Breast epithelium (tissue), 4 donors: Measurements from ENCODE around the gene AP3M1. TPM values are rescaled to one million over a fixed set of nuclear protein-coding genes. Genes with fewer than 3 reads are reported as not detected.
A peak's percentile ranks its signal among the peaks of the same experiment; 100 is the strongest.

Source experiments
- DNase-seq, 2 donors: peaks; one replicate each; pipeline ENCODE4 v3.0.0-alpha.2; 2019; ENCODE audit warnings: low spot score in 2 of 2
- H3K27ac ChIP-seq, 2 donors: fragments of 200-600 bp; sonication (generic) in 1 of 2; one replicate each; pipeline ENCODE4 v1.5.1; 2016 to 2019; ENCODE audit warnings: mild to moderate bottlenecking in 1 of 2
- H3K27me3 ChIP-seq, 2 donors: fragments of 200-600 bp; sonication (generic) in 1 of 2; one replicate each; pipeline versions ENCODE4 v1.5.1 to v1.6.0; 2017 to 2019; ENCODE audit warnings: control low read depth in 1 of 2, mild to moderate bottlenecking in 1 of 2
- H3K36me3 ChIP-seq: fragments of 200-600 bp; one replicate; pipeline ENCODE4 v1.5.1; 2019
- H3K4me1 ChIP-seq, 2 donors: fragments of 200-600 bp; sonication (generic); one replicate each; pipeline ENCODE4 v1.5.1; 2016 to 2019; ENCODE audit warnings: control low read depth in 1 of 2
- H3K4me3 ChIP-seq, 3 donors: fragments of 200-600 bp; sonication (generic); 1 replicate in 2 of 3; 2 replicates in 1 of 3; pipeline ENCODE4 v1.5.1; 2016 to 2019; ENCODE audit warnings: mild to moderate bottlenecking in 3 of 3, moderate library complexity in 2 of 3
- H3K9me3 ChIP-seq, 2 donors: fragments of 200-600 bp; sonication (generic) in 1 of 2; one replicate each; pipeline ENCODE4 v1.5.1; 2016 to 2019; ENCODE audit warnings: control low read depth in 1 of 2
- CTCF ChIP-seq, 3 donors: fragments of 450-650 bp; IDR thresholded peaks; one replicate each; pipeline ENCODE4 v1.5.1; 2016 to 2017; ENCODE audit warnings: antibody characterized with exemption in 3 of 3, mild to moderate bottlenecking in 3 of 3, moderate library complexity in 3 of 3
- POLR2A ChIP-seq: fragments of 450-650 bp; IDR thresholded peaks from one replicate; pipeline ENCODE4 v1.6.1; 2016; ENCODE audit warnings: antibody characterized with exemption, mild to moderate bottlenecking, moderate library complexity
- POLR2AphosphoS5 ChIP-seq, 3 donors: sonication (generic); formaldehyde crosslinking; IDR thresholded peaks; one replicate each; pipeline ENCODE4 v1.6.1; 2017; ENCODE audit warnings: antibody characterized with exemption in 3 of 3
- intact Hi-C: fragments of 100-400 bp; cut with DNase I; formaldehyde crosslinking; loops from one replicate; pipeline ENCODE4 v1.15.1; 2023; ENCODE audit warnings: low total_unique reads
- total RNA-seq, 3 donors: library from RNA; depleted of rRNA; stranded (reverse); fragments of >200 nt; gene quantifications; one replicate each; pipeline ENCODE4 v1.1.0, GENCODE V29; 2016

Gene AP3M1
- total RNA-seq, 3 donors from 2014 or later = 22.3 to 38.1 (median 23.2) TPM

DNA sequence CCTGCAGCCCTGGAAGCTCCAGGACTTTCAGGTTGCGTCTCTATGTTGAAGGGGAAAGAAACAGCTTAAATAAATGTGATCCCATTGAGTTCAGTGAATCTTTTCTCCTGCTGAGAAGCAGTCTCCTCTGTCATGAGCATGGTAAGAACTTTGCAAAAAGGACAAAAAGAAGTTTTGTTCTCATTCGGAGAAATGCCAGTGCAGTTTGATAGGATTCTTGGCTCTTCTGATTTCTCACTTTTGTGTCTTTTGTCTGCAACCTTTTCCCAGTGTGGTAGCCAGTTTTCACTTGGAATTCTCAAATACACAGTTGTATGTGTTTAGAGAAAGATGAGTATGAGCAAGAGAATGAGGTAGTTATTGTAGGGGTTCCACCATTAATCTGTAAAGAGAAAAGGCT lies 64.3 kb downstream of the AP3M1 start:
- Histone ChIP-seq H3K36me3 (no peaks in the 10 kb centered on the region), H3K27ac (no peak overlapping the region), H3K4me3 (no peak overlapping the region), H3K4me1 (no peaks in the 10 kb centered on the region), H3K9me3 (no peaks in the 10 kb centered on the region), H3K27me3 (no peaks in the 10 kb centered on the region)
- intact Hi-C loops = no loop called here
- DNase-seq = no peak
- TF ChIP-seq POLR2A (no peak), CTCF (IDR thresholded peaks at IDR 0.05) (no peak), POLR2AphosphoS5 (IDR thresholded peaks at IDR 0.05) (no peak)

DNA sequence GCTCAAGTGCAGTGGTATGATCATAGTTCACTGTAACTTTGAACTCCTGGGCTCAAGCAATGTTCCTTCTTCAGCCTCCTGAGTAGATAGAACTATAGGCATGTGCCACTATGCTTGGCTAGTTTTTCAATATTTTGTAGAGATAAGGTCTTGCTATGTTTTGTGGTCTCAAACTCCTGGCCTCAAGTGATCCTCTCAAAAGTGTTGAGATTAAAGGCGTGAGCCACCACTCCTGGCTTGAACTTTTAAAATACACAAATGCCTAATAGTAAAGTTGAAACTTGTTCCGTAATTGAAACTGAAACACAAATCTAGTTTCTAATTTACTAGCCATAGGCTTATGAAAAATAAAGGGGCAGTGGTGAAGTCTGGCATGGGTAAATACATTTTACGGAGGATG lies 65.7 kb downstream of the AP3M1 start:
- H3K4me3 ChIP-seq = no peak overlapping the region
- H3K9me3 ChIP-seq = no peaks in the 10 kb centered on the region
- H3K4me1 ChIP-seq = no peaks in the 10 kb centered on the region
- no peak for DNase-seq
- intact Hi-C loops = no loop called here
- H3K36me3 ChIP-seq = no peaks in the 10 kb centered on the region
- H3K27ac ChIP-seq = no peak overlapping the region
- H3K27me3 ChIP-seq = no peaks in the 10 kb centered on the region
- no peak for TF ChIP-seq CTCF (IDR thresholded peaks at IDR 0.05)

DNA sequence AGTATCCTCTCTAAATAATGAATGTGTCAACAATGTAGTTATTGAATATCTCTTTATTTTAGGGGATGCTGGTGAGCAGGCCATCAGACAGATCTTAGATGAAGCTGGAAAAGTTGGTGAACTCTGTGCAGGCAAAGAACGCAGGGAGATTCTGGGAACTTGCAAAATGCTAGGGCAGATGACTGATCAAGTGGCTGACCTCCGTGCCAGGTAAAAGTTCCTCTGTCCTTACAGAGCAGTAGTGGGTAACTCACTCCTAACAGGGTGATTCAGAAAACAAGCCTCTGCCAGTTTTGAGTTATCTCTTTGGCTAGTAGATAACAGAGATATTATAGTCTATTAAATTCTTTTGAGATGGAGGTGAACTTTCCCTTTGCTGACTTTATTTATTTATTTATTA lies 67.3 kb downstream of the AP3M1 start:
- Histone ChIP-seq H3K4me3 (no peak overlapping the region), H3K27ac (no peak overlapping the region), H3K9me3 (no peaks in the 10 kb centered on the region), H3K4me1 (no peaks in the 10 kb centered on the region), H3K36me3 (no peaks in the 10 kb centered on the region), H3K27me3 (no peaks in the 10 kb centered on the region)
- intact Hi-C loops = no loop called here
- no peak for TF ChIP-seq POLR2AphosphoS5 (IDR thresholded peaks at IDR 0.05)
- TF ChIP-seq POLR2A = no peak
- no peak for TF ChIP-seq CTCF (IDR thresholded peaks at IDR 0.05)
- DNase-seq = no peak

DNA sequence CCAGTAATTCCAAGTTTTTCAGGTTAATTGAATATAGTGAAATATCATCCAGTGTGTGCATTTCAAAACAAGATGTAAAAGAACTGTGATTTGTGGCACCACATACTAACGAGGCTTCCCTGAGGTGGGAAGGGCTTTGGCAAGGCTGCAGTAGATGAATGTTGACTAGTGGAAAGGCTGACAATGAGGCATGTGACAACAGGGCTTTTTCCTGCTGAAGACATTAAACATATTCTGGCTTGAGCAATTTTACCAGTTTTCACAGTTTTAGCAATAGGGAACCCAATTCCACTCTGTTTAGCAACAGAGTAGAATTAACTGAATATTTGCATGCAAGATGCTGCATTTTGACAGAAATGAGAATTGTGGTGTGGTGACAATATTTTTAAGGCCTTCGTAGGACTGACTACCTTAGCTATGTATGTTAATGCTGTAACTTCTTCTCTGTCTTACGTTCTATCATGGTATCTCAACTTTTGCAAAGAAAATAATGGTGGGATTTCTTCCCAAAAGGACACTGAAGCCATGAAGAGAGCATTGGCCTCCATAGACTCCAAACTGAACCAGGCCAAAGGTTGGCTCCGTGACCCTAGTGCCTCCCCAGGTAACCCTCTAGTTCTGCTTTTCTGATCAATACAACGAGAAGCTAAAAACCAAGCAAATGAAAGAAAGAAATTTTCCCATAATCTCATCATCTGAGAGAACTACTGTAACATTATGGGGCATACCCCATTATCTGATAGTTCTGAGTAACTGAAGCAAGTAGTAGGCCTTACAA lies 68.5 kb downstream of the AP3M1 start:
- H3K9me3 ChIP-seq = no peaks in the 10 kb centered on the region
- intact Hi-C loops = no loop called here
- H3K36me3 ChIP-seq = no peaks in the 10 kb centered on the region
- H3K4me3 ChIP-seq = no peak overlapping the region
- H3K27ac ChIP-seq = no peak overlapping the region
- no peaks in the 10 kb centered on the region for H3K27me3 ChIP-seq
- TF ChIP-seq CTCF (IDR thresholded peaks at IDR 0.05) (no peak), POLR2A (no peak), POLR2AphosphoS5 (IDR thresholded peaks at IDR 0.05) (no peak)
- no peaks in the 10 kb centered on the region for H3K4me1 ChIP-seq
- no peak for DNase-seq

DNA sequence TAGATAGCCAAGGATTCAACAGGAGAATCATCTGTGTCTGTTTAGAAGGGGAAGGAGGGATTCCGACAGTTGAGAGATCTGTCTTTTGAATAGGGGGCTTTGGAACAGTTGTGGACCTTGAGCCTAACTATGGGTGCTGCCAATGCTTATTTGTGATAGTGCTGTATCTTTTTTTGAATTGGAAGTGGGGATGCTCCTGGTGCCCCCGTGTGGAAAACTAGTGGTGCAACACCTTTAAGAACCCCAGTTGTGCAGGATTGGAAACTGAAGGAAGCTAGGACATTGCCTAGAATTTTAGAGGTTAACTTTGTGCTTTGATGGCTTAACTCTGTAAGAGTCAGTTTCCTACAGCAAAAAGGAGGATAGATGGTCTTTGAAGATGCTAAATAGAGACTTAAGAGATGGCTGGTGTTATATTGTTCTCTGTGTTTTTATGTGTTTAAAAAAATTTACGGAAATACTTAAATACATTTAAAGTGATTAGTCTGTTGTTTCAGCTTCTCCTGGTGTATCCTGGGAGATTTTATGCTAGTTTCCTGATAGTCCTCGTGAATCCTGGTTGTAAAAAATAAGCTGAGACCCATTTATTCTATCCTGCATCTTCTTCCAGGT lies 69.3 kb downstream of the AP3M1 start:
- TF ChIP-seq POLR2AphosphoS5 (IDR thresholded peaks at IDR 0.05) = no peak
- TF ChIP-seq CTCF (IDR thresholded peaks at IDR 0.05) = peak; percentile 58 to 63 (median 62)
- no peak overlapping the region for H3K4me3 ChIP-seq
- H3K4me1 ChIP-seq = no peaks in the 10 kb centered on the region
- H3K27me3 ChIP-seq = no peaks in the 10 kb centered on the region
- intact Hi-C loops = no loop called here
- H3K27ac ChIP-seq = no peak overlapping the region
- no peaks in the 10 kb centered on the region for H3K9me3 ChIP-seq
- H3K36me3 ChIP-seq = no peaks in the 10 kb centered on the region
- no peak for DNase-seq
